ENCODE results near the gene CCDC68.

Gene CCDC68

DNA sequence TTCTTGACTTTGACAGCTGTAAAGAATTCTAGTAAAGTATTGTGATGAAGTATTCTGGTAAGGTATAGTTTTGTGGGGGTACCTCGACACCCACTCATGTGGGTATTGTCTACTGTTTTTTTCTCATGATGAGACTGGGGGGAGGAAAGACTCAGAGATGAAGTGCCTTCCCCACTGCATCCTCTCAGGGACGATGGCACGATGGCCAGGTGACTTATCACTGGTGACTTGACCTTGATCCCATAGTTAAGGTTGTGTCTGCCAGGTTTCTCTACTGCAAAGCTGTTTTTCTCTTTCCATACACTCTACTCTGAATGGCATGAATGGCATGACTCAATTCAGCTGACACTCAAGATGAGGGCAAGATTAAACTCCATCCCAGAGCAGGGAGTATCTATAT lies 936 bp upstream of the CCDC68 start:
- DNase-seq, result no peak

DNA sequence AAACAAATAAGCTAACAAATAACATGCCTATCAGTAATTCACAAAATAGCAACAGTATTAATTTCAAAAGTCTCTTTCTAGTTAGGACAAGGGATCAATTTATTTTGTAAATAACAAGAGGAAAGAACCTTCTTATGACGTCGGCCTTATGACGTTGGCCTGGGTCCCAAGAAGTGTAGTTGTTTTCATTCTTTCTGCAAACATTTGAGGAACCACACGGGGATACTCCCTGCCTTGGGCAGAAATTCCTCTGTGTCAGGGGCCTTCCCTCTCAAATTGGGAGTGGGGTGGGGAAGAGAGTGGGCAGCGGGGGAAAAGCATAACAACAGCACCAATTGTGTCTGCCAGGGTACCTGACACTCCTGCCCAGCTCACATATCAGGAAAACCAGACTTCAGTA lies 1.3 kb downstream of the CCDC68 start:
- DNase-seq, result no peak

- no peak for DNase-seq
Measured at GRCh38 chr18:54957296-54957832, 1.9 kb downstream of the CCDC68 start.

DNA sequence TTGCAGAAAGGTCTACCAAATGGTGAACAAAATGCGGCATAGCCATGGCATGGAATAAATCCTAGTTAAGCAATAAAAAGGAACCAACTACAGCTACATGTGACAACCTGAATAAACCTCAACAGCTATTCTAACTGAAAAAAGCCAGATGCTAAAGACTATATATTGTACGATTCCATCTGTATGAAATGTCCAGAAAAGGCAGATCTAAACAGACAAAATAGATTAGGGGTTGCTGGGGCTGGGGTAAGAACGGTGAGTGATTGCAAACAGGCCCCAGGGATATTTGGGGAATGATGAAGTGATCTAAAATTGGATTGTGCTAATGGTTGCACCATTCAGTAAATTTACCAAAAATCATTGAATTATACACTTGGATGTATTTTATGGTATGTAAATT lies 2.8 kb downstream of the CCDC68 start:
- no peak for DNase-seq

DNA sequence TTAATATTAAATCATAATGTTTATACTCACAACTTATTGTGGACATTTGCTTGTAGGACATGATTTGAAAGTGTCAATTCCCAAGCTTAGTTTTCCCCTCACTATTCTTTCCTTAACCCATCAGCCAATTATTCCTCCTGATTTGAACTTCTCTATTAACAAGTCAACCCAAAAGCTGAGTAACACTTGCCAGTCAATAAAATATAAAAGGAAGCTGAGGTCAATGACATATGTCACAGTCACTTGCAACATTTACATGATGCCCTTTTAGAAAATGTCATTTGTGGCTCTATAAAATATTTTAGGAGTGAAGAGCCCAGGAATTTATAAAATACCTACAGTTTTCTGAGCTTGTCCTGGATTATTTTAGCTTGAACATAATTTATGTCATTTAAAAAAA lies 7.2 kb downstream of the CCDC68 start:
- no peak for DNase-seq

GRCh38 chr18:54950221-54950620 lies 9.0 kb downstream of the CCDC68 start:
- DNase-seq, result no peak

DNA sequence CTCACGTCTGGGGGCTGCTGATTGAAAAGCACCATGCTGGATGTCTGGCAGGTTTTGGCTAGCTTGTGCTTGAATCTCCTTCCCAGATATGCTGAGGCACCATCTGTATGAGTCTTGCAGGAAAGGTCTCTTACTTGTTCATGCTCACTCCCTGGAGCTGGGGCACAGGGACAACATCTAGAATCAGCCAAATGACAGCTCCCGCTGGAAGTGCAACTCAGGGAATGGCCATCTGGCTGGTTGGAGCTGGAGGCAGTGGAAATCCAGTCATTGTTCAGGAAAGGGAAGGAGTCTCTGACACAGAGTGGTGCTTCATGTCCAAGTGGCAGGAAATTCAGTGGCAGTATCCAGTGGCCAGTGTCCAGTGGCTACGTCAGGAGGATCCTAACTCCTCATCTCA lies 9.7 kb downstream of the CCDC68 start:
- DNase-seq, result no peak

- DNase-seq, result no peak
Measured at GRCh38 chr18:54948350-54948837, 10.9 kb downstream of the CCDC68 start.

DNA sequence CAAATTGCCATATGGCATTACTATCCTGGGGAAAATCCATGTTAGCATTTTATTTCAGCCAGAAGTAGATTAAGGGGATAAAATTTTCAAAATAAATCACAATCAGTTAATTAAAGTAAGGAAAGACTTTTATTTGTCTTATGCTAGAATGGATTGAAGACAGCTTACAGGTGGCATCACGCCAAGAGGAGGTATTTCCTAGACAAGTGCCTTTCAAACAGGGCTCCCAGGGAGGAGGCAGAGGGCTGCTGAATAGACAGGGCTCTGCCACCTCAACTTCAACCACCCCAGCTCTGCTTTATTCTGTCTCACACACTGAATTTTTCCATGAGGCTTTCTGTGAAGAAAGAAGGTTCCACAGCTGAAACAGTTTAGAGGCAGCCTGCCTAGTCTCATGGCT lies 12.2 kb downstream of the CCDC68 start:
- no peak for DNase-seq

DNA sequence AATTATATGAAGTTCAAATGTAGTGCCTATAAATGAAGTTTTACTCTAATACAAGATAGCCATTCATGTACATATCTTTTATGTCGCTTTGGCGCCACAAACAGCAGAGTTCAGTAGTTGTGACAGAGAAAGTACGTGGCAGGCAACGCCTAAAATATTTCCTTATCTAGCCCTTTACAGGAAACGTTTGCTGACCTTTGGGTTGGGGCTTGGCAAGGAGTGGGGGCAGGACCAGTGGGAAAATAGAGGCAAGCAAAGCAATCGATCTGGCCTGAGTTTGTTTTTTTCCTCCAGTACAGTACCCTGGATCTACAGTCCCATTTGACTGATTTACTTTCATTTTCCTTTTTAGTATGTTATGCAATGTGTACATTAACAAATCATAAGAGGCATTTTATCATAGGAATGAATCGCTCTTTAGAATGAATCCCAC lies 13.1 kb downstream of the CCDC68 start:
- peak; percentile 21 for DNase-seq

DNA sequence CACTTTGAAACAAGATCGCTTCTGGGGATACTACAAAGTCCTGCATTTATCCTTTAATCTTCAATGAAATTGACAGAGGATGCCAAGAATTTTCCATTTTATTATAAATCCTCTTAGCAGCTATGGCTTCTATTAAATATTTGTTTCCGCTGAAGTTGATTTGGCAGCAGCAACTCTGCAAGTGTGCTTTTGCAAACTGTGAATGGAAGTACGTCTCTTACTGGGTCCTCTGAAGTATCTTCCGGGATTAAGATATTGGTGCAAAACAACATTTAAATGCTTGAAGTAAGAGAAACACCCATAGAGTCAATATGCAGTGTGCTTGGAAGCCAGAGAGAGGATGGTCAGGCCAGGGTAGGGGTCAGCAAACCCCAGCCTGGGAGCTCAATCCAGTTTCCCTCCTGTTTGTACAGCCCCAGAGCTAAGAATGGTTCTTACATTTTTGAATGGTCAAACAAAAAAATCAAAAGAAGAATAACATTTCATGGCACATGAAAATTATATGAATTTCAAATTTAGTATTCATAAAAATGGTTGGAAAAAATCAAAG lies 13.6 kb downstream of the CCDC68 start:
- DNase-seq, result no peak

DNA sequence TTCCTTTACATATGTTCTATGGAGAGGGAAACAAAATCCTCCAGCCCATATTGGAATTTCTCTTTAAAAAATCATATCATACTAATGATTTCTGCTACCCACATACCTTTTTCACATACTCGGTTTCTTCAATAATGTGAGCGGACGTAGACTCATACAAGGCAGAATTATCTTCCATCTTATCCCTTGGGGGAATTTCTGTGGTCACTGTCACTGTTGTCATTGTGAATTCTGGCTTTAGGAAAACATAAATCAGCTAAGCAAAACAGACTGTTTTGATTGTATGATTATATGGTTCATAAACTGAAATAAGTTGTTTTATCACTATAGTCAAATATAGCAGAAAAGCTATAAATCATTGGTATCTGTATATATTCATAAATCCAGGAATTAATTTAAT lies 16.7 kb downstream of the CCDC68 start:
- DNase-seq, result no peak

GRCh38 chr18:54942144-54942543 lies 17.1 kb downstream of the CCDC68 start:
- no peak for DNase-seq

GRCh38 chr18:54939361-54939917 lies 19.8 kb downstream of the CCDC68 start:
- no peak for DNase-seq

- no peak for DNase-seq
Measured at GRCh38 chr18:54938506-54938905, 20.8 kb downstream of the CCDC68 start.

GRCh38 chr18:54932472-54932871 lies 26.8 kb downstream of the CCDC68 start:
- no peak for DNase-seq

DNA sequence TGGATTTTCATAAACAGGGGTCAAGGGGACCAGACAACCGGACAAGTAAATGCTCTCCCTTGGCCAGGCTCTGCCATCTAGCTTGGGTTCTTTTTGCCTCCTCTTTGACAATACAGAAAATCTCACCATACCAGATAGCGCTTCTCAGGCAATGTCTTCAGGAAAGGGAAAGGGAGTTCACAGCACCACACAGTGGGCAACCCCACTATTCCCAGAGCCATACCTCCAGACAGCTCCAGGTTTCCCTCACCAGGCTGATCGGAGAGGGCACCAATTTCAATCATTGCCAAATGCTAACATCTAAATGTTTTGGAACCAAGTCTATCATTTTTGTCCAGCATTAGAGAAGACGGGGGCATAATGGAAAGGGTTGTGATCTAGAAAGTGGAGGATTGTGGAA lies 28.1 kb downstream of the CCDC68 start:
- no peak for DNase-seq

GRCh38 chr18:54928236-54928635 lies 31.0 kb downstream of the CCDC68 start:
- no peak for DNase-seq

DNA sequence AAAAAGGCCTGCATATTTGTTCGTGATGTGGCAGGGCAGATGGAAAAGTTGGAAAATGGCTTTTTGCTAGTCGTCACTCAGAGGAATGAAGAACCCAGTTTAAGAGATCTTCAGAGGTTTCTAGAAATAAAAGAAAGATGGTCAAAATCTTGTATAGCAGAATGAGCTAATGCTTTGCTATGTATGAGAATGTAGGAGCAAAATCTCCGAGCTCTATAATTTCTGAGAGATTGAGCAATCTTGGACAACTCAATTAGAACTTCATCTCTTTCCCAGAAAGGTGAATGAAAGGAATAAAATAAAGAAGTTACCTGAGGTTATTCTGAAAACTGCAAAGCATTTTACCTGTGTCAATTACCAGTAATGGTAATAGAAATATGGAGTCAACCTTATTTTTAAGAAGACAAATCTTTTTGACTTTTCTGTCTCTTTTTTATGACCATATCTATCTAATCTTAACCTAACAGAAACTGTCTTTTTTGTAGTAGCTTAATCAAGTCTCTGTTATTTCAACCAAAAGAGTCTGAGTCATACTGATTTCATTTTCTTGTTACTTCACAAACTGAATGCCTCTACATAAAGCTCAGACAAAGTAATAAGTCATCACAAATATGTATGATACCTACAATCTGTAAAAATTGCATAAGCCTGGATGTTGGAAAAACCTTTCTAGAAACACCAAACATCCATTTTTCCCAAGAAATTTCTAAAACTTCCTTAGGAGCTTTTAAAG lies 32.5 kb downstream of the CCDC68 start:
- DNase-seq, result no peak

GRCh38 chr18:54924948-54925347 lies 34.3 kb downstream of the CCDC68 start:
- no peak for DNase-seq

DNA sequence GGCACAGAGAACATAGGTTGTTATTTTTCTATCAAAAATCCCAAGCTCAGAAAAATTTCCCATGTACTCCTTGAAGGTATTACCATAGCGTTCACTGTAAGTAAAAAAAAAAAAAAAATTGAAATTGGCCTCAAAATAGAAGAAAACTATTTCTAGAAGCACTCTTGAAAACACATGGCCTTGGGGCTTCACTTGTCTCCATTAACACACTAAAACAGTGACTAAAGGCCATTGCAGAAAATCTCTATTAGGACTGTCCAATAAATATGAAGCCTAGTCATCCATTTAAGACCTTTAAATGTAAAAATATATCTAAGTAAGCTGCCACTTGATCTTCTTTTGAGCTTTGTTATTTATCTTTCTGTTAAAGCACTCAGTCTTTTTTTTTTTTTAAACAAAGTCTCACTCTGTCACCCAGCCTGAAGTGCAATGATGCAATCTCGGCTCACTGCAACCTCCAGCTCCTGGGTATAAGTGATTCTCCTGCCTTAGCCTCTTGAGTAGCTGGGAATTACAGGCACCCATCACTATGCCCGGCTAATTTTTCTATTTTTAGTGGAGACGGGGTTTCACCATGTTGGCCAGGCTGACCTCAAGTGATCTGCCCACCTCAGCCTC lies 35.8 kb downstream of the CCDC68 start:
- DNase-seq, result no peak

- no peak for DNase-seq
Measured at GRCh38 chr18:54919412-54919811, 39.8 kb downstream of the CCDC68 start.

GRCh38 chr18:54918060-54918459 lies 41.2 kb downstream of the CCDC68 start:
- no peak for DNase-seq

- no peak for DNase-seq
Measured at GRCh38 chr18:54916507-54916906, 42.8 kb downstream of the CCDC68 start.

Data from central memory CD4-positive, alpha-beta T cell (primary cell).